GM13977 (cell line): ENCODE data around the gene FAM135A.

ENCODE experiments used
- DNase-seq: peaks from one replicate; pipeline ENCODE4 v3.0.0; 2012; ENCODE audit warnings: low spot score
- in situ Hi-C: fragments of 300-500 bp; cut with MboI; formaldehyde crosslinking; loops from one replicate; pipeline ENCODE4 v1.12.0; 2022; ENCODE audit warnings: low sequenced_read_pairs, low pct_unique_long_range_greater_than_20kb, mixed read lengths, inconsistent platforms; ENCODE audit not compliant: unreplicated experiment
- TF ChIP-seq, protein P1 (sequence below): IDR thresholded peaks from 2 replicates; pipeline ENCODE4 v1.5.1; 2012; ENCODE audit warnings: mild to moderate bottlenecking, control low read depth; ENCODE audit not compliant: insufficient read depth; ENCODE audit errors: extremely low read depth, missing control alignments

Gene FAM135A

DNA sequence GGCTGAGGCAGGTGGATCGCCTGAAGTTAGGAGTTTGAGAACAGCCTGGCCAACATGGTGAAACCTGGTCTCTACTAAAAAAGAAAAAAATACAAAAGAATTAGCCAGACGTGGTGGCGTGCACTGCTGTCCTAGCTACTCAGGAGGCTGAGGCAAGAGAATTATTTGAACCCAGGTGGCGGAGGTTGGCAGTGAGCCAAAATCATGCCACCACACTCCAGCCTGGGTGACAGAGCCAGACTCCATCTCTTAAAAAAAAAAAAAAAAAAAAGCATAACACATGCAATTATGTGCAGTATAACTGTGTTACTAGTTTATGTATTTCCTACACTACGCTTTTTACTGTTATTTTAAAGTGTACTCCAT, 31.9 kb upstream of the FAM135A start:
- in situ Hi-C loops = no loop called here
- TF ChIP-seq, protein P1, sequence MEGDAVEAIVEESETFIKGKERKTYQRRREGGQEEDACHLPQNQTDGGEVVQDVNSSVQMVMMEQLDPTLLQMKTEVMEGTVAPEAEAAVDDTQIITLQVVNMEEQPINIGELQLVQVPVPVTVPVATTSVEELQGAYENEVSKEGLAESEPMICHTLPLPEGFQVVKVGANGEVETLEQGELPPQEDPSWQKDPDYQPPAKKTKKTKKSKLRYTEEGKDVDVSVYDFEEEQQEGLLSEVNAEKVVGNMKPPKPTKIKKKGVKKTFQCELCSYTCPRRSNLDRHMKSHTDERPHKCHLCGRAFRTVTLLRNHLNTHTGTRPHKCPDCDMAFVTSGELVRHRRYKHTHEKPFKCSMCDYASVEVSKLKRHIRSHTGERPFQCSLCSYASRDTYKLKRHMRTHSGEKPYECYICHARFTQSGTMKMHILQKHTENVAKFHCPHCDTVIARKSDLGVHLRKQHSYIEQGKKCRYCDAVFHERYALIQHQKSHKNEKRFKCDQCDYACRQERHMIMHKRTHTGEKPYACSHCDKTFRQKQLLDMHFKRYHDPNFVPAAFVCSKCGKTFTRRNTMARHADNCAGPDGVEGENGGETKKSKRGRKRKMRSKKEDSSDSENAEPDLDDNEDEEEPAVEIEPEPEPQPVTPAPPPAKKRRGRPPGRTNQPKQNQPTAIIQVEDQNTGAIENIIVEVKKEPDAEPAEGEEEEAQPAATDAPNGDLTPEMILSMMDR = no peak
- DNase-seq = no peak

DNA sequence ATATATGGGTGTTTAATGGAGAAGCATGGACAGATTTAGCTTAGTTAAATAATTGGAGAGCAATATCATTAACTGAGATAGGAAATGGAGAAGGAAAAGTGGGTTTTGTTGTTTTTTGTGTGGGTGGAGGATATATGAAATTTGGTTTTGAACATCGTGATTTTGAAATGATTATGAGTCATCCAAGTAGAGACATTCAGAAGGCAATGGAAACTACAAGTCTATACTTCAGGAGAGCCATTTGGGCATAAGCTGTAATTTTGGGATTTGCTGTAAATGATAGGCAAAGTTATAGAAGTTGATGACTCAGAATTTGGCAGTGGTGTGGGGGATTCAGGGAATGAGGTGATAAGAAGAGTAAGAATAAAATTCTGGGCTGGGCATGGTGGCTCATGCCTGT, 27.4 kb upstream of the FAM135A start:
- in situ Hi-C loops = no loop called here
- TF ChIP-seq, protein P1 = no peak
- no peak for DNase-seq

DNA sequence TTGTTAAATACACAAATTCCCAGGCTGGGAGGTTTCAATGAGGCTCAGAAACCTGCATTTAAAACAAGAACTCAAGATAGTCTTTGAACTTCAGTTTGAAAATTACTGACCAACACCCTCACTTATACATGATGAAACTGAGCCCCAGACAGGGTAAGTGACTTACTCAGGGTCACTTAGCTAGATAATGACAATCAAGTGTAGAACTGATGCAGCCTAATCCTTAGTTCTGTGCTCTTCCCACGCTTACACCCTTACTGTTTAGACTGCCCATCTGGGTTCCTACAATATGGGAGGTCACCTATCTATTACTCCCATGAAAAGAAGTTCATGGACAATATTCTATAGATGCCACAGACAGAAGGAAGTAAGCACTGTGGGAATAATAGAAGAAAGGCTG, 24.5 kb upstream of the FAM135A start:
- DNase-seq = no peak
- TF ChIP-seq, protein P1 = no peak
- in situ Hi-C loops = no loop called here

DNA sequence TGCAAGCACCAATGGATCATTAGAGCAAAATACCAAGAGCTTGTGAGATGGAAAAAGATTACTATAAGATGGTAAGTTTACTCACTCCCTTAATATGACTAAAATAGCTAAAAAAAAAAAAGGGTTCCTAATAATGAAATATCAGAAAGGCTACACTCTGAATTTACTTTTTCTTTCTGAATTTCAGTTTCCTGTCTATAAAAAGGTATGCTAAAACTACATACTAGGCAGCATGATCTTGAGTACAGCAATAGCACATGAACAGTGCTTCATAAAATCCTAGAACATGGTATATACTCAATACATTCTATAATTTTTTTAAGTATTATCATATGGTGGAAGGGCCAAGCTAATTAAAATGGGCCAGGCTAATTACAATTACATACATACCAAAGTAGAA, 24.0 kb upstream of the FAM135A start:
- TF ChIP-seq, protein P1 = no peak
- DNase-seq = no peak
- in situ Hi-C loops = no loop called here

DNA sequence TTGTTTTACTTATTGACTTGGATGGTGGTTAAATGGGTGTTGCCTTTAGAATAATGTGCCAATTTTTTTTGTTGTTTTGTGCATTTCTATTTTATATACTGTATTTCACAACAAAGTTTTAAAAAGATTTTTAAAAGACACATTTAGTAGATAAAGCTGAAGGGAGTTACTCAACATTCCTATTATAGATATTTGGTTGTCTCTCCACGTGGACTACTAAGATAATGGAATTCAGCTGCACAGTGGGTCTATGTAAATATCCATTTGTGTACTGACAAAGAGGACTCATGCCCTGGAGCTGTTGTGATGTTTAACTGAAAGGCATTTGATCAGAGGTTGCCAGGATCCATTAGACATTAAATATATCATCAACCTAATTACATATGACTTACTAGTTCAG, 23.2 kb upstream of the FAM135A start:
- no peak for DNase-seq
- in situ Hi-C loops = no loop called here
- TF ChIP-seq, protein P1 = no peak

DNA sequence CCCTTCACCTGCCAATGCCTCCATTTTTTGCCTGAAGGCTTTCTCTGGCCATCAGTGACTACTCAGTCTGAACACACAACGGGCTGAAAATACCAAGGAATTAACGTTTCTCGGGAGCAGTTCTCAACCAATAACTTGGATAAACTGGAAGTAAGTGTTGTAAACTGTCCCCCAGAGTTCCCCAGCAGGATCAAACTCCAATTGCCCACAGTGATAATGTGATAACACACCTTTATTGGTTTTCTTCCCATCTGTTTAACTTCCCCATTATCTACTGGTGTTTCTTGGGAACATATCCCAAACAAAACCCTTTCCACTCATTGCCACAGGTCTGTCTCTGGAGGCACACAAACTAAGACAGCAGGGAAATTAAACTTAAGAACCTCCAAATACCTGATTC, 21.8 kb upstream of the FAM135A start:
- TF ChIP-seq, protein P1 = no peak
- no peak for DNase-seq
- in situ Hi-C loops = no loop called here
